ENCODE measurements around the gene CCDC146.
"Not testable (repeated sequence)": the region's sequence is repeated elsewhere in the genome, so short reads cannot be mapped to it uniquely, and the experiment has no call there.

The CCDC146 gene

DNA sequence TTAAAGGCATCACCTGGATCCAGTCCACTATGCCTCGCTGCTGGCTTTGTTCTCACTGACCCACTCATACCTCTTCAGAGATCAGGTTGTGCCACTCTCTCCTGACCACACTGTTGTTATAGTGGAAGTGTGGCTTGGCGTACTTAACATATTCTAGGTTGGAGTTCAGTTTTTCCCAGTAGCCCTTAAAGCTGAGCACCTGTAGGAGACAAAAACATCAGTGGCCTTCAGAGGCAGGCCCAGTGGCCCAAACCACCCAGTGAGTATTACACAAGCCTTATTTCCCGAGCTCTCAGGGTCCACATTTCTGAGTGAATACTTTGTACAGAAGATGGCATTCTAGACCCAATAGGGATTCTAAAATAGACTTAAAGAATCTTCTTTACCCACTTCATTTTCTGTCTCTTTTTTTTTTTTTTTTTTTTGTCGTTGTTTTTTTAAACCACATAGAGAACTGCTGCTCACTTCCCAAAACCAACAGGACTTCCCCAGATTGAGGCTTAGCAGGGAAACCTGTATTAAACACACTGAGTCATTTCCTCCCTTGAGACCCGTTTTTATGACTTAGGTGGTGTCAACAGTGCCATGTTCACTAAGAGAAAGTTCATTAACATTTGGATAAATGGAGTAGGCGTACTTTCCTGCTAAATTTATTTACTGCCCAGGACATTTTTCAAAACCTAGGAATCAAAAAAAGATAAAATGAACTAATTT is 207.9 kb downstream of the CCDC146 start:
- peak; percentile 45 for DNase-seq (ENCODE audit: low spot score)
- TF ChIP-seq, protein P1, sequence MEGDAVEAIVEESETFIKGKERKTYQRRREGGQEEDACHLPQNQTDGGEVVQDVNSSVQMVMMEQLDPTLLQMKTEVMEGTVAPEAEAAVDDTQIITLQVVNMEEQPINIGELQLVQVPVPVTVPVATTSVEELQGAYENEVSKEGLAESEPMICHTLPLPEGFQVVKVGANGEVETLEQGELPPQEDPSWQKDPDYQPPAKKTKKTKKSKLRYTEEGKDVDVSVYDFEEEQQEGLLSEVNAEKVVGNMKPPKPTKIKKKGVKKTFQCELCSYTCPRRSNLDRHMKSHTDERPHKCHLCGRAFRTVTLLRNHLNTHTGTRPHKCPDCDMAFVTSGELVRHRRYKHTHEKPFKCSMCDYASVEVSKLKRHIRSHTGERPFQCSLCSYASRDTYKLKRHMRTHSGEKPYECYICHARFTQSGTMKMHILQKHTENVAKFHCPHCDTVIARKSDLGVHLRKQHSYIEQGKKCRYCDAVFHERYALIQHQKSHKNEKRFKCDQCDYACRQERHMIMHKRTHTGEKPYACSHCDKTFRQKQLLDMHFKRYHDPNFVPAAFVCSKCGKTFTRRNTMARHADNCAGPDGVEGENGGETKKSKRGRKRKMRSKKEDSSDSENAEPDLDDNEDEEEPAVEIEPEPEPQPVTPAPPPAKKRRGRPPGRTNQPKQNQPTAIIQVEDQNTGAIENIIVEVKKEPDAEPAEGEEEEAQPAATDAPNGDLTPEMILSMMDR (IDR thresholded peaks at IDR 0.05; ENCODE audit: borderline replicate concordance, control extremely low read depth, extremely low read depth, insufficient read depth, missing control alignments), result no peak
- in situ Hi-C loops (cut with MboI; ENCODE audit: low sequenced_read_pairs, unreplicated experiment), result loop anchor here (5.0 kb wide), 1 partner anchor 83 kb away; no protein-coding TSS in a partner anchor

DNA sequence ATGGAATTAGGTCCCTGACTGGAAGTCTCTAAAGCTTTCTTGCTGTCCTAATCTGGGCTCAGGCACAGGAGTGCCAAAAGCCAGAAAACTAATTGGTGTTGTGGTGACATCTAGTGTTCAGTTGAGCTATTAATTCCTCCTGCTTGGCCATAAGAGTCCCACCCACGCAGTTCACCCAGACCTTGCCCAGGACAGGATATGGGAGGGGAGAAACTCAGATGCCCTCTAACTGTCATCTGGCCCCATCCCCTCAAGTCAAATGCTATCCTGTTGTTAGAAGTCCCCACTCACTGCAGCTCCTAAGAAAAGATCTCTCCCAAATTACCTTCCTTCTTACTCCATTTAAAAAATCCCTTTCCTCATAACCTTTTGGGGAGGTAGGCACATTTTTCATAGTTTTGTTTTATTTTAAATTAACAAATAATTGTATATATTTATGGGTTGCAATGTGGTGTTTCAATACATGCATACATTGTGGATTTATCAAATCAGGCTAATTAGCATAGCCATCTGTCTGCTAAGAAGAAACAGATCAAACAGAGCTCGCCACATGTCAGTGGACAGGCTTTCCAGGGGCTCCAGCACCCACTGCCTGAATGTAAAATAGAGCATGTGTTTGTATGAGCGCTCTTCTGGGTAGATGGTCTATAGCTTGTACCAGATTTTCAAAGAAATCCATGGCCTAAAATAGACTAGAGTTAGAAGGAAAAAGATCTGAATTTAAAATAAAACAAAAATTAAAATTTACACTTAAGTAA is 209.7 kb downstream of the CCDC146 start:
- TF ChIP-seq, protein P1 (IDR thresholded peaks at IDR 0.05; ENCODE audit: borderline replicate concordance, control extremely low read depth, extremely low read depth, insufficient read depth, missing control alignments), result peak; percentile 68
- DNase-seq (ENCODE audit: low spot score), result peak; percentile 76
- in situ Hi-C loops (cut with MboI; ENCODE audit: low sequenced_read_pairs, unreplicated experiment), result loop anchor here (5.0 kb wide), 1 partner anchor 85 kb away; no protein-coding TSS in a partner anchor

DNA sequence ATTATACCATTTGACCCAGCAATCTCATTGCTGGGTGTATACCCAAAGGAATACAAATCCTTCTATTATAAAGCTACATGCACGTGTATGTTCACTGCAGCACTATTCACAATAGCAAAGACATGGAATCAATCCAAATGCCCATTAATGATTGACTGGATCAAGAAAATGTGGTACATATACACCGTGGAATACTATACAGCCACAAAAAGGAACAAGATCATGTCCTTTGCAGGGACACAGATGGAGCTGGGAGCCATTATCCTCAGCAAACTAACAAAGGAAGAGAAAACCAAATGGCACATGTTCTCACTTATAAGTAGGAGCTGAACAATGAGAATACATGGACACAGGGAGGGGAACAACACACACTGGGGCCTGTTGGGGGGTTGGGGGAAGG is 211.6 kb downstream of the CCDC146 start:
- DNase-seq (ENCODE audit: low spot score), result not testable (repeated sequence)
- in situ Hi-C loops (cut with MboI; ENCODE audit: low sequenced_read_pairs, unreplicated experiment), result loop anchor here (5.0 kb wide), 1 partner anchor 87 kb away; no protein-coding TSS in a partner anchor

DNA sequence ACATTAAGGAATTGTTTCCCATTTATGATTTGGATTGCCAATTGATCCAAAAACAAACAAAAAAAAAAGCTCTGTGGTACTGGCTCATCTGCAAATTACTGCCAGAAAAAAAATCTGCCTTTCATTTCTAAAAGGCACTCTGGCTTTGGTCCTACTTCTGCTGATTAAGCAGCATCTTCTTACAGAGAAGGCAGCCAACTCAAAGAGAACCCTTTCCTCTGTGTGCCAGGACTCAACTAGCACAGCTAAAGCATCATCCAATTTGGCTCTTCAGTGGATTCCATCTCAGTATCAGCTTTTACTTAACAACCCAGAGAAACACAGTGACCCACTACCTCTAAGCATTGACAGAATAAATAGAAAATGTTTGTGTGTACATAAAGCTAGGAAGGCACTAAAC is 213.2 kb downstream of the CCDC146 start:
- TF ChIP-seq, protein P1 (IDR thresholded peaks at IDR 0.05; ENCODE audit: borderline replicate concordance, control extremely low read depth, extremely low read depth, insufficient read depth, missing control alignments), result no peak
- no peak for DNase-seq (ENCODE audit: low spot score)
- in situ Hi-C loops (cut with MboI; ENCODE audit: low sequenced_read_pairs, unreplicated experiment), result no loop called here

DNA sequence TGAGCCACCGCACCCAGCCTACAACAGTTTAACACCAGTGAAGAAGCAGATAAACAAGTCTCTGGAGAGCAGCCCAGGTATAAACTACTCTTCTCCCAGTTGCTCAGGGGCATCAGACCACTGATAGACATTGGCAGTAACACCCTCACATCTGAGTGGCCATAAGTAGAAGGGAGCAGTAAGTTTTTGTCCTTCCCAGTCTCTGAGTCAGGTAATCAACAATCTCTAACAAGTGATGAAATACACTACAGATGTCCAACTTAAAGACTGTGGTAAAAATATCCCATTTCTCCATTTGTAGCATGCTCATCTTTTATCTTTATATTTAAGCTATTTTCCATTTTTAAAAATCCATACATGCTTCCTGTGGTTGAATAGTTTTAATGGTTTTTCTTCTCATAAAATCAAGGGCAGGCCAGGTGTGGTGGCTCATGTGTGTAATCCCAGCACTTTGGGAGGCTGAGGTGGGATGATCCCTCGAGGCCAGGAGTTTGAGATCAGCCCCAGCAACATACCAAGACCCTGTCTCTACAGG is 215.1 kb downstream of the CCDC146 start:
- DNase-seq (ENCODE audit: low spot score), result no peak
- in situ Hi-C loops (cut with MboI; ENCODE audit: low sequenced_read_pairs, unreplicated experiment), result no loop called here
- TF ChIP-seq, protein P1 (IDR thresholded peaks at IDR 0.05; ENCODE audit: borderline replicate concordance, control extremely low read depth, extremely low read depth, insufficient read depth, missing control alignments), result no peak

DNA sequence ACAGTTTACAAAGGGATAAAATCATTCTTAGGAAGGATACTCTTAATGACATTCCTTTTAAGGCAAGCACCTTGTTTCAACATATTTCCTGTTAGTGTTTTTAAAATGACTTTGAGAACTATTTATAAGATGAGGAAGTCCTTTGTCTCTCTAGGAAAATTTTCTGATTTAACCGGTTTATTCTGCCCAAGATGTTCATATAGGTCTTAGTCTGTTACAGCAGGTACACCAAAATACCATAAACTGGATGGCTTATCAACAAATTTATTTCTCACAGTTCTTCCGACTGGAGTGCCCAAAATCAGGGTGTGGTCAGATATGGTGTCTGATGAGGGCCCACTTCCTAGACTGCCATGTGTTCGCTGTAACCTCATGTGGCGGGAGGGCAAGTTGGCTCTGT is 215.8 kb downstream of the CCDC146 start:
- DNase-seq (ENCODE audit: low spot score), result no peak
- in situ Hi-C loops (cut with MboI; ENCODE audit: low sequenced_read_pairs, unreplicated experiment), result no loop called here
- TF ChIP-seq, protein P1 (IDR thresholded peaks at IDR 0.05; ENCODE audit: borderline replicate concordance, control extremely low read depth, extremely low read depth, insufficient read depth, missing control alignments), result no peak

Data from GM13976 (cell line).